Ascending aorta (tissue), 2 donors: ENCODE measurements around the gene ZNF341. TPM values are rescaled to one million over a fixed set of nuclear protein-coding genes. Genes with fewer than 3 reads are reported as not detected.
A peak's percentile ranks its signal among the peaks of the same experiment; 100 is the strongest.

Experiments
- DNase-seq, 2 donors: peaks; one replicate each; pipeline ENCODE4 v3.0.0-alpha.2; 2019; ENCODE audit warnings: low spot score in 2 of 2
- H3K27ac ChIP-seq, 2 donors: fragments of 200-600 bp; sonication (generic); one replicate each; pipeline ENCODE4 v1.5.1; 2016 to 2017; ENCODE audit warnings: mild to moderate bottlenecking in 1 of 2
- H3K27me3 ChIP-seq: fragments of 200-600 bp; sonication (generic); one replicate; pipeline ENCODE4 v1.5.1; 2017
- H3K36me3 ChIP-seq, 2 donors: fragments of 200-600 bp; sonication (generic); one replicate each; pipeline ENCODE4 v1.5.1; 2016
- H3K4me1 ChIP-seq, 2 donors: fragments of 200-600 bp; sonication (generic); one replicate each; pipeline ENCODE4 v1.5.1; 2016 to 2017; ENCODE audit warnings: mild to moderate bottlenecking in 1 of 2
- H3K4me3 ChIP-seq, 2 donors: fragments of 200-600 bp; sonication (generic); one replicate each; pipeline ENCODE4 v1.5.1; 2016 to 2017; ENCODE audit warnings: mild to moderate bottlenecking in 1 of 2
- H3K9me3 ChIP-seq, 2 donors: fragments of 200-600 bp; sonication (generic); one replicate each; pipeline ENCODE4 v1.5.1; 2016
- intact Hi-C: fragments of 100-400 bp; cut with DNase I; formaldehyde crosslinking; loops from one replicate; pipeline ENCODE4 v1.15.1; 2023
- total RNA-seq: library from RNA; depleted of rRNA; stranded (reverse); fragments of >200 nt; gene quantifications from one replicate; pipeline ENCODE4 v1.1.0, GENCODE V29; 2016
- TF ChIP-seq, protein P1 (sequence below), 3 experiments: fragments of 200-600 bp in 2 of 3; fragments of 450-650 bp in 1 of 3; sonication (generic) in 2 of 3; IDR thresholded peaks; one replicate each; pipeline ENCODE4 v1.5.1; 2016 to 2019; ENCODE audit warnings: antibody characterized with exemption in 3 of 3, mild to moderate bottlenecking in 1 of 3, moderate library complexity in 1 of 3

ZNF341 gene
- total RNA-seq, 1 donor from 2014 or later, result 4.5 TPM

DNA sequence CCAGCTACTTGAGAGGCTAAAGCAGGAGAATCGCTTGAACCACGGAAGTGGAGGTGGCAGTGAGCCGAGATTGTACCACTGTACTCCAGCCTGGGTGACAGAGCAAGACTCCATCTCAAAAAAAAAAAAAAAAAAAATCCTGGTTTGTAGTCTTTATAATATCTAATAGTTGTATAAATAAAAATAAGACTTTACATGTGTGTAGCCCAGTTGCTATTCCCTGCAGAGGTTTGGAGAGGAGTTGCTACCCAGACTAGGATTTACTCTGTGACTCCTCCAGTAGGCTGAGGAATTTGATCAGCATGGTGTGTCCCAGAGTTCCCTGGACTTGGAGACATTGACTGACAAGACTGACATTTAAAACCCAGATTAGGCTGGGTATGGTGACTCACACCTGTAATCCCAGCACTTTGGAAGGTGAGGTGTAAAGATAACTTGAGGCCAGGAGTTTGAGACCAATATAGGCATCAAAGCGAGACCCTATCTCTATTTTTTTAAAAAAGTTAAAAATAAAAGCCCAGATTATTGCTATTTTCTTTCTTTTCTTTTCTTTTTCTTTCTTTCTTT is 89.6 kb downstream of the ZNF341 start:
- no peak for DNase-seq
- TF ChIP-seq, protein P1, sequence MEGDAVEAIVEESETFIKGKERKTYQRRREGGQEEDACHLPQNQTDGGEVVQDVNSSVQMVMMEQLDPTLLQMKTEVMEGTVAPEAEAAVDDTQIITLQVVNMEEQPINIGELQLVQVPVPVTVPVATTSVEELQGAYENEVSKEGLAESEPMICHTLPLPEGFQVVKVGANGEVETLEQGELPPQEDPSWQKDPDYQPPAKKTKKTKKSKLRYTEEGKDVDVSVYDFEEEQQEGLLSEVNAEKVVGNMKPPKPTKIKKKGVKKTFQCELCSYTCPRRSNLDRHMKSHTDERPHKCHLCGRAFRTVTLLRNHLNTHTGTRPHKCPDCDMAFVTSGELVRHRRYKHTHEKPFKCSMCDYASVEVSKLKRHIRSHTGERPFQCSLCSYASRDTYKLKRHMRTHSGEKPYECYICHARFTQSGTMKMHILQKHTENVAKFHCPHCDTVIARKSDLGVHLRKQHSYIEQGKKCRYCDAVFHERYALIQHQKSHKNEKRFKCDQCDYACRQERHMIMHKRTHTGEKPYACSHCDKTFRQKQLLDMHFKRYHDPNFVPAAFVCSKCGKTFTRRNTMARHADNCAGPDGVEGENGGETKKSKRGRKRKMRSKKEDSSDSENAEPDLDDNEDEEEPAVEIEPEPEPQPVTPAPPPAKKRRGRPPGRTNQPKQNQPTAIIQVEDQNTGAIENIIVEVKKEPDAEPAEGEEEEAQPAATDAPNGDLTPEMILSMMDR (IDR thresholded peaks at IDR 0.05), result no peak
- intact Hi-C loops, result no loop called here
- Histone ChIP-seq H3K27me3 (no peaks in the 10 kb centered on the region), H3K9me3 (no peaks in the 10 kb centered on the region), H3K4me3 (no peak overlapping the region), H3K27ac (no peak overlapping the region), H3K4me1 (peaks cover 6 to 24% of the 10 kb centered on the region in 2 donors), H3K36me3 (peaks cover 0 to 4% of the 10 kb centered on the region in 2 donors)

DNA sequence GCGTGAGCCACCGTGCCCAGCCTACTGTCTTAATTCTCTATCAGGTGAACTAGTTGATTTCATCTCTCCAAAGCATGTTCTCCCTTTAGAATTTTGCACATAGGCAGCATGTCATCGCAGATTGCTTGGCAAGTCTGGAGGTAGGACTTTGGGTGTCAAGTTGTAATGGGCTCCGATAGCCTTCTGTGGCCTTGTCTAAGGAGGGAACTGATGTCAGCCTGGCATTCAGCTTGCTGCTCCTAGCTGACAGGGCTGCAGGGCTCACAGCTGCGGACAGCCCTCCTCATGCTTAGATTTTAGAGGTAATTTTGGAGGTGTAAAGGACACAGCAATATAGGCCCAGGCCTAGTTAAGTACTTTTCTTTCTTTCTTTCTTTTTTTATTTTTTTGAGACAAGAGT is 90.6 kb downstream of the ZNF341 start:
- Histone ChIP-seq H3K27ac (no peak overlapping the region), H3K36me3 (peaks cover 0 to 4% of the 10 kb centered on the region in 2 donors), H3K4me1 (peaks cover 4 to 26% of the 10 kb centered on the region in 2 donors), H3K4me3 (no peak overlapping the region), H3K27me3 (no peaks in the 10 kb centered on the region), H3K9me3 (no peaks in the 10 kb centered on the region)
- no peak for DNase-seq
- TF ChIP-seq, protein P1 (IDR thresholded peaks at IDR 0.05), result no peak
- intact Hi-C loops, result no loop called here

DNA sequence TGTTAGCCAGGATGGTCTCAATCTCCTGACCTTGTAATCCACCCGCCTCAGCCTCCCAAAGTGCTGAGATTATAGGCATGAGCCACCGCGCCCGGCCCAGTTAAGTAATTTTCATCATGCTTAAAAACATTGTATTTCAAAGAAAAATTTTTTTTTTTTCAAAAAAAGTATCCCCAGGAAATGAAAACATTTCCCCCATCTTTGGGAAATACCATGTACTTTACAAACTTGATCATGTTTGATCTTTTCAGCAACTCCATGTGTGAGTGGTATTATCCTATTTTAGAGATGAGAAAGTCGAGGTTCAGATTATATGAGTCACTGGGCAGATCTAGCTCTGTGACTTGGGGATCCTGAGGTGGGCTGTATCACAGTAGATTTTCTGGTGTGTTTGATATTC is 91.2 kb downstream of the ZNF341 start:
- no peaks in the 10 kb centered on the region for H3K27me3 ChIP-seq
- intact Hi-C loops, result no loop called here
- peaks cover 0 to 4% of the 10 kb centered on the region in 2 donors for H3K36me3 ChIP-seq
- no peak overlapping the region for H3K27ac ChIP-seq
- TF ChIP-seq, protein P1 (IDR thresholded peaks at IDR 0.05), result no peak
- no peak overlapping the region for H3K4me3 ChIP-seq
- no peak for DNase-seq
- peaks cover 0 to 28% of the 10 kb centered on the region in 2 donors for H3K4me1 ChIP-seq
- no peaks in the 10 kb centered on the region for H3K9me3 ChIP-seq

DNA sequence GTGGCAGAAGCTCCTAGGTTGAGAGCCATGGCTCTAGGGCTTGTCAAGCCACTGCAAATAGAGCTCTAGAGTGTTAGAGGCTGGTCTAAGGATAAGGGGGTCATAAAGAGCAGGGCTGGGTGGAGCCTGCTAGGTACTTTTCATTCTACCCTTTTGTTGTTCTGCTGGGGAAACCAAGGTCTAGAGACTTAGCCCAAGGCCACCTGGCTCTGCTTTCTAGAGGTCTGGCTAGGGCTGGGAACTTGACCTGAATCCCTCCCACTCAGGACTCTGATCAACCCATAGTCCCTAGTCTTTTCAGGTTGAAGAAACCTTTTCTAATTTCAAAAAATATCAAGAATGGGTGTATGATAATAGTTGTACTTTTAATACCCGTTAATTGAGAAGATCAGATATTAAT is 93.1 kb downstream of the ZNF341 start:
- Histone ChIP-seq H3K4me3 (no peak overlapping the region), H3K4me1 (peaks cover 3 to 43% of the 10 kb centered on the region in 2 donors), H3K36me3 (peaks cover 0 to 4% of the 10 kb centered on the region in 2 donors), H3K27me3 (no peaks in the 10 kb centered on the region), H3K9me3 (no peaks in the 10 kb centered on the region), H3K27ac (no peak overlapping the region)
- no peak for DNase-seq
- intact Hi-C loops, result no loop called here
- TF ChIP-seq, protein P1 (IDR thresholded peaks at IDR 0.05), result no peak

DNA sequence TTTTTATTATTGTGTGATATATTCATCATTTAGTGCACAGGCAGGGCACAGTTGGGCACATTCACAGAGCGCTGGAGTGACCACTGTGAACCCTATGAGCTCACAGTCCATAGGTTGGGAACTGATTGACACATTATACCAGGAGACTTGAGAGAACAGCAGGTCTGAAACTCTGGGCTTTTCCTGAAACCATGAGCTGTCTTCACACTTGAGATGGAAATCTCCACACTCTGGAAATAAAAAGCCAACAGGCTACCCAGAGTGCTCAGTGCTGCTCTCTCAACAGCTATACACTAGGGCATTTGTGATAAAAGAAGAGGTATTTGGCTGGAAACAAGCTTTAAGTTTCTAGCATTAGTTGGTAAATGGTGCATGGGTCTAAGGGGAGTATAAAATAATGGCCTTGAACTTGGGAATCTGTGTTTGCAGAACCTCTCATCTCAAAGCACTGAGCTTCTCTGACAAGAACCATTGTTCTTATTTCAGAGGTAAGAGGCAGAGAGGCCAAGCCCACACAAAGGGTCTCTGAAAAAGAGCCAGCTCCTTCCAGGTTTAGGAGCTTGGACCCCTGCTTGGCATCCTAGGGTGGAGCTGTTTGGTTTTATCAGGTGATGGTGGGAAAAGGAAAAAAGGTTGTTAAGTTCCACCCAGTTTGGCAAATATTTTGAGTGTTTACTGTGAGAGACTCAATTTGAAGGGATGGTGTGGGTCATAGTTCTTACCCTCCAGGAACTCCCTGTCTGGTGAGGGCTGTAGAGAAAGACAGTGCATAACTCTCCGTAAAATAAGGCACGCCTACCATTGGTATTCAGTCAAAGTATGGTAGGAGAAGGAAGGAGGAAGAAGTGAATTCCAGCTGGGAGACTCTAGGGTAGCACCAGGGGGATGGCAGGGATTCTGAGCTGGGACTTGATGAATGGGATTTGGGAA is 93.8 kb downstream of the ZNF341 start:
- Histone ChIP-seq H3K4me1 (peaks cover 3 to 51% of the 10 kb centered on the region in 2 donors), H3K4me3 (no peak overlapping the region), H3K27me3 (no peaks in the 10 kb centered on the region), H3K9me3 (no peaks in the 10 kb centered on the region), H3K36me3 (peaks cover 0 to 4% of the 10 kb centered on the region in 2 donors), H3K27ac (peak overlapping the region; percentile 63 to 65)
- no peak for DNase-seq
- TF ChIP-seq, protein P1 (IDR thresholded peaks at IDR 0.05), result no peak
- intact Hi-C loops, result no loop called here
